HUES64 (cell line): ENCODE data around the gene NTNG1.

Experiments used
- H3K27ac ChIP-seq: 2 replicates; pipeline ENCODE4 v1.7.0; 2013; ENCODE audit warnings: low read depth, low read length, inconsistent platforms
- H3K27me3 ChIP-seq: 2 replicates; pipeline ENCODE4 v1.6.1; 2013; ENCODE audit warnings: mild to moderate bottlenecking, low read length; ENCODE audit not compliant: insufficient read depth
- H3K36me3 ChIP-seq: 2 replicates; pipeline ENCODE4 v1.6.1; 2013; ENCODE audit warnings: mild to moderate bottlenecking, low read length; ENCODE audit not compliant: insufficient read depth
- H3K4me1 ChIP-seq: 2 replicates; pipeline ENCODE4 v1.6.1; 2013; ENCODE audit warnings: mild to moderate bottlenecking, low read length, moderate library complexity; ENCODE audit not compliant: insufficient read depth
- H3K4me3 ChIP-seq: 2 replicates; pipeline ENCODE4 v1.5.1; 2013; ENCODE audit warnings: mild to moderate bottlenecking, low read length, moderate library complexity
- H3K9ac ChIP-seq: 2 replicates; pipeline ENCODE4 v1.6.1; 2013; ENCODE audit warnings: mild to moderate bottlenecking, low read depth, low read length
- H3K9me3 ChIP-seq: 2 replicates; pipeline ENCODE4 v1.6.1; 2013; ENCODE audit warnings: low read depth, low read length; ENCODE audit not compliant: insufficient read depth
- WGBS: fragments of 150-250, 120-280 bp; methylation state at CpG from one replicate; pipeline ENCODE4 v1.1.7; 2013; ENCODE audit warnings: missing lambda C conversion rate; 5-methylcytosine and 5-hydroxymethylcytosine counted together

NTNG1 gene

DNA sequence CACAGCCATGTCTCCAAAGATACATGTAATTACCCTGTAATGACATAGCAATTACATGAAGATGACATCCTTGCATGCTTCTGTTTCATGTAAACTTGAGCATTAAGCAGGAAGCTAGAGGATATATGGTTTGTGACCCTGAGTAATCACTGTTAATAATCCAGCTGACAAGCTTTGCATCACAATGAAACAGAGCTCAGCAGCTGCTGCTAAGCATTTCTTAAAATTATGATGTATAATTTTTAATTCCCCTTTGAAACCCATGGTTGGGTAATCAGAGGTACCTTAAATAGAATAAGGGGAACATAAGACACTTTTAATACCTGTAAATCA, 293.5 kb downstream of the NTNG1 start:
- Histone ChIP-seq H3K4me3 (no peak overlapping the region), H3K27me3 (no peaks in the 10 kb centered on the region), H3K9ac (no peak overlapping the region), H3K27ac (no peak overlapping the region), H3K9me3 (no peaks in the 10 kb centered on the region), H3K36me3 (no peaks in the 10 kb centered on the region), H3K4me1 (peaks cover 35% of the 10 kb centered on the region)

DNA sequence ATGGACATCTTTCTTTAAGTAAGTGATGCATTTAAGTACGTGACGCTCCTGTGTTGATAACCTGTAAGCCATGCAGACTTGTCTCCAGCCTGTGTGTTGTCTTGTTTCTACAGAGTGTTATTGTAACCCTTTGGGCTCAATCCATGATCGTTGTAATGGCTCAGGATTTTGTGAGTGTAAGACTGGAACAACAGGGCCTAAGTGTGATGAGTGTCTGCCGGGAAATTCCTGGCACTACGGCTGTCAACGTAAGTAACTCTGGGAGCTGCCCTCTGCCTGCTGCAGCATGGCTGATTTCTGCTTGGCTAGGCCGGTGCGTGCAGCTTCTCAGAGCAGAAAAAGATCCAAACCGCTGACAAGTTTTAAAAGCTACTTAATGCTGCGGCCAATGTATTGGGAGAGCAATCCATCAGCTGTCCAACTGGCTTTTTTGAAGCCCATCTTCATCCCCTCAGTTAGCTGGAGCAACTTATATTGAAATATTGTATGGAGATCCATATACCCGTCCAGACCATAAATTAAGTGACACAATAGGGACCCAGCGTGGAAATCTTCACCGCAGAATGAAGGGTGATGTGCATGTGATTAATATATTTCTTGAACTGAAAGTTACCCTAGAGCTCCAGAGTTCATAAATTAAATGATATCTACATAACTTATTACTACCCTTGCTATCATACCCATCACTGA, 295.9 kb downstream of the NTNG1 start:
- 95% methylated on average over 13 of the region's 13 CpGs for WGBS
- no peaks in the 10 kb centered on the region for H3K9me3 ChIP-seq
- H3K9ac ChIP-seq, result no peak overlapping the region
- no peaks in the 10 kb centered on the region for H3K36me3 ChIP-seq
- no peak overlapping the region for H3K27ac ChIP-seq
- H3K4me1 ChIP-seq, result peaks cover 29% of the 10 kb centered on the region
- H3K27me3 ChIP-seq, result no peaks in the 10 kb centered on the region
- no peak overlapping the region for H3K4me3 ChIP-seq

DNA sequence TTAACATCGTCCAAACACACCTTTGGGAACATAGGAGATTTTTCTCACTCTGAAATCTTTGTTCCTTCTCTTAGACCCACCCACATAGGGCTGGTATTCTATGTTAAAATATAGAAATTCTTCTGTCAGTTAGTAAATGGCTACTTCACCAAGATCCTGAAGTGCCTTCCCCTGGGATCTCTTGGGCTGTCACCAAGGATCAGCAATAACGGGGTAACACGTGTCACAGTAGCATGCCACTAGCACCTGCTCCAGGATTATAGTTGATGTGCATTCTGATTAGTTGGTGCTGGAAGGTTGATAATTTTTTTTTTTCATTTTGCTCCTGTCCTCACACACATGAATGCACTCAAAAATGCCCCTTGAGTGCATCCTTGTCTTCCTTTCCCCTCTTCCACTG, 298.7 kb downstream of the NTNG1 start:
- H3K9ac ChIP-seq, result no peak overlapping the region
- no peaks in the 10 kb centered on the region for H3K27me3 ChIP-seq
- no peaks in the 10 kb centered on the region for H3K36me3 ChIP-seq
- H3K4me1 ChIP-seq, result peaks cover under 1% of the 10 kb centered on the region; the same call in 1 of the 2 replicates
- no peak overlapping the region for H3K27ac ChIP-seq
- H3K4me3 ChIP-seq, result no peak overlapping the region
- 96% methylated on average over 2 of the region's 3 CpGs for WGBS
- H3K9me3 ChIP-seq, result no peaks in the 10 kb centered on the region

DNA sequence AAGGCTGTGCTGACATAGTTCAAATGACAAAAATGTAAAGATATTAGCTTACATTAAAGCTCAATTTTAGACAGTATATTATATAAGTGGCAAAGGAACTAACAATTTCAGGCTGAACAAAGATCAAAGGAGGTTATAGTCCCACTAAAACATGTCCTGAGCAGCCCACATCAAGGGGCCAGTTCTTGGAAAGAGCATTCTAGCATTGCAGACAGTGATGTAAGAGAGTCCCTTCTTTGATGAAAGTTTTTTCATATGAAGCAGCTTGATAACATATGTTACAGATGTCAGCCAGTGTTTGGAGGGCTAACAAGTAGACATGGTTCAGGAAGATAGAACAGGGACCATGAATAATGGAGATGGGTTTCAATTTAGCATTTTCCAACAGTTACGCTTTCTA, 301.7 kb downstream of the NTNG1 start:
- no peak overlapping the region for H3K4me3 ChIP-seq
- H3K36me3 ChIP-seq, result no peaks in the 10 kb centered on the region
- no peaks in the 10 kb centered on the region for H3K9me3 ChIP-seq
- 91% methylated on average over 1 of the region's 1 CpG for WGBS
- H3K4me1 ChIP-seq, result no peaks in the 10 kb centered on the region
- no peak overlapping the region for H3K9ac ChIP-seq
- no peak overlapping the region for H3K27ac ChIP-seq
- H3K27me3 ChIP-seq, result no peaks in the 10 kb centered on the region

DNA sequence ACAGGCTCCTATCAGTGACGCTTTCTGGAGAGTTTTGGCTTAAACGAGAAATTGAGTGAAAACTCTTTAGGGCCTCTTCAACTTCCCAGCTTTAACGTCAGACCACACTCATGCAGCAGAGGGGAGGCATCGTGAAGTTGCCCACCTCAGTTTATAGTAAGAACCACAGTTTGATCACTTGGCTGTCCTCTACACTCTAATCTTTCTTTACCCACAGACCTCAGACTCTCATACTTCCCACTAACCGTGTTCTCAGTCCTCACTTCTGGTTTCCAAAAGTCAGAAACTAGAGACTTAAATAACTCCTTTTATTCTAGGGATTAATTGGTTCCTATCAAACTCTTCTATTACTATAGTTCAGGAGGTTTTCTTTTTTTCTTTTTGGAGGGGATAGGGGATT, 302.2 kb downstream of the NTNG1 start:
- H3K36me3 ChIP-seq, result no peaks in the 10 kb centered on the region
- no peak overlapping the region for H3K4me3 ChIP-seq
- WGBS, result 91% methylated on average over 5 of the region's 5 CpGs
- H3K27ac ChIP-seq, result no peak overlapping the region
- no peak overlapping the region for H3K9ac ChIP-seq
- H3K4me1 ChIP-seq, result no peaks in the 10 kb centered on the region
- H3K9me3 ChIP-seq, result no peaks in the 10 kb centered on the region
- H3K27me3 ChIP-seq, result no peaks in the 10 kb centered on the region

DNA sequence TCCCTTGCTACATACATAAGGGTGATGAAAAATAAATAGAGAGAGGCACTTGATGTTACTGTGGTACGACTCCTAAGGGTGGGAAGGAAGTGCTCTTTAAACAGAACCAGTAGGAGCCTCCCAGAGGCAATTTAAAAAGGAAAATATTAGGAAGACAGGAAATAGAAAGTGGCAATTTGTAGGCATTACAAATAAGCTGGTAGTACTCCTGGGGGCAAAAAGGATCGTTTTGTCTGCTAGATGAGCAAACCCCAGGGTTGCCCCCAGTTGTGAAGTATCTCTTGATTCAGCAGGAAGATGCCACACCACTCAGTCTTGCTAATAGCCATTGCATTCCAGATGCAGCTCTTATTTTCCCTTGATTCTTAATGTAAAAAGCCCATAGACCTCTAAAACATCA, 303.0 kb downstream of the NTNG1 start:
- Histone ChIP-seq H3K9me3 (no peaks in the 10 kb centered on the region), H3K36me3 (no peaks in the 10 kb centered on the region), H3K9ac (no peak overlapping the region), H3K27ac (no peak overlapping the region), H3K27me3 (no peaks in the 10 kb centered on the region), H3K4me1 (peaks cover 2% of the 10 kb centered on the region; the same call in 1 of the 2 replicates), H3K4me3 (no peak overlapping the region)
- WGBS, result 87% methylated on average over 2 of the region's 2 CpGs

DNA sequence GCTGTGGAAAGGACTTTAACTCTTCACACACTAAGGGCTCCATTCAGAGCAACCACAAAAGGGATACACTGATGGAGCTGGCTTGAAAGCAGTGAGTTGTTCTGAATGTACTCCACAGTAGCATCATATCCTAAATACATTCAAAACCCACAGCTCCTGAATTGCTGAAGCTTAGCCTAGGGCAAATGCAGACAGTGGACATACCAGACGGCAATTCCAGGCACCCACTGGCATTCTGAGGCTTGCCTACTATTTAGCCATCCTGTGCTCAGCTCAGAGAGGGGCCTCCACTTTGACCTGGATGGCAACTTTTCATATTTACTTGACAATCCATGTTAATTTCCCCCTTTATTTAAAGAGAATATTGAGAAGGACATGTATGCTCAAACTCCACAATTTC, 303.5 kb downstream of the NTNG1 start:
- H3K4me1 ChIP-seq, result peaks cover 7% of the 10 kb centered on the region; the same call in 1 of the 2 replicates
- H3K9ac ChIP-seq, result no peak overlapping the region
- 92% methylated on average over 1 of the region's 1 CpG for WGBS
- no peaks in the 10 kb centered on the region for H3K9me3 ChIP-seq
- no peaks in the 10 kb centered on the region for H3K36me3 ChIP-seq
- H3K27me3 ChIP-seq, result no peaks in the 10 kb centered on the region
- no peak overlapping the region for H3K27ac ChIP-seq
- H3K4me3 ChIP-seq, result no peak overlapping the region

DNA sequence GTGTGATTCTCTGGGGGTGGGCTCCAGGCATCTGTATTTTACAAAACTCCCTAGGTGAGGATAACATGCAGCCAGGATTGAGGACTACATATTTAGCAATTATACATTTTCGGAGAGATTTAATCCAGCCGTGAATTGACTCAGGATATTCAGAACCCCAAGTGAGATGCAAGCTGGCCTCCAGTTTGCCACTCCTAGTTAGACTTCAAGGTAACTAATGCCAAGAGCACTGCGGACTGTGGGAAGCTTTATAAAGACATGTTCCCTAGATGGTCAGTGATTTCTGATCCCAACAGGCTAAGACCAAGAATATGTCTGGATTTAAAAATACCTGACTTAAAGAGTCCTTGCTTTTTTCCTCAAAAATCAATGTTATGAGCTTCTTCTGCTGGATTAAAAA, 308.5 kb downstream of the NTNG1 start:
- Histone ChIP-seq H3K4me3 (no peak overlapping the region), H3K27me3 (no peaks in the 10 kb centered on the region), H3K36me3 (no peaks in the 10 kb centered on the region), H3K9ac (no peak overlapping the region), H3K27ac (no peak overlapping the region), H3K9me3 (no peaks in the 10 kb centered on the region), H3K4me1 (peaks cover 10% of the 10 kb centered on the region; the same call in 1 of the 2 replicates)
- WGBS, result 93% methylated on average over 3 of the region's 3 CpGs

DNA sequence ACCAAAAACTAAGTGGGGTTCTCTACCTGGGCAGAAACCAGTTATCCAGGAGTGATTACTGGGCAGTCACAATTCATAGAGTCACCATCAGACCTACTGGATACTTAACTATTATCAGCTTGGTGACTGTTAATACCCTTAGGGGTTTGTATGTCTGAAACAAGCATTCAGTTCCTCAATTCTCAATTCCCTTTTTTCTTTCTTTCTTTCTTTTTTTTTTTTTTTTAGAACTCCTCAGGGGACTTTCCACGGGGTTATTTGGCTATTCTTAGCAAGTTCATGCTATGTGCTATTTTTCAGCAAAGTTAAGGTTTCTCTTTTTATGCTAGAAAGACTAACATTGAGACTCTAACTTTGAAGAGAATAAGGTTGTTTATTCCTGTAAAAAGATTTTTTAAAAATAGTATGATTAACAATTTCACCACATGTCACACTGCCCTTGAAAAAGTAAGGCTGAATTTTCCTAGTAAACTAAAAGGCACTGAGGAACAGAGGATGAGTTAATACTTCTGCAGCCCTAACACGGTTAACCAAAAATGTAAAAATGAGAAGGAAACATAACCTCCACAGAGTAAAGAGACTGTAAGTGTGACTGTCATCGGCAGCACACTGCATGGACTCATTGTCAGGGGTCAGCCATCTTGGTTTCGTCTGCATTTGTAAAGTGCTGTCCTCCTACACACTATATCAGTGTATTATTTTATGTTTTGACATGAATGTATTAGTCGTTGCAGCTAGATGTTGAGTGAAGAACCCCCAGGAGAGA, 310.2 kb downstream of the NTNG1 start:
- no peak overlapping the region for H3K27ac ChIP-seq
- no peak overlapping the region for H3K9ac ChIP-seq
- H3K9me3 ChIP-seq, result no peaks in the 10 kb centered on the region
- H3K4me3 ChIP-seq, result no peak overlapping the region
- no peaks in the 10 kb centered on the region for H3K27me3 ChIP-seq
- no peaks in the 10 kb centered on the region for H3K36me3 ChIP-seq
- H3K4me1 ChIP-seq, result peaks cover 10% of the 10 kb centered on the region; the same call in 1 of the 2 replicates
- WGBS, result 84% methylated on average over 4 of the region's 5 CpGs

DNA sequence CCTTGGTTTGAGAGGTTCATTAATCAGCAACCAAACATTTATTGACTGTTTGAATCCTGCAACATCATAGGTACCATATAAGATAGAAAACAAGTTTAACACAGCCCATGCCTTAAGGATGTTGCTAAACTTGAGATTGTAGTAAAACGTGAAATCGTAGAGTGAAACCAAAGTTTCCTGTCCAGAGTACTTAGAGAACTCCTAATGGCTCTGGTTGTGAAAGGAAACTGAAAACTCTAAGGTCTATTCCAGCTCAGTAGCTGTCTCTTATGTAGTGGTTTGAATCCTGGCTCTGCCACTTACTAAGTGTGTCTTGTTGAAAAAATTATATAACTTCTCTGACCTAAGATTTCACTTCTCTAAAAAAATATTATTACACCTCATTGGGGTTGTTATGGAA, 310.9 kb downstream of the NTNG1 start:
- 98% methylated on average over 2 of the region's 2 CpGs for WGBS
- Histone ChIP-seq H3K4me1 (peaks cover 10% of the 10 kb centered on the region; the same call in 1 of the 2 replicates), H3K9me3 (no peaks in the 10 kb centered on the region), H3K9ac (no peak overlapping the region), H3K36me3 (no peaks in the 10 kb centered on the region), H3K27me3 (no peaks in the 10 kb centered on the region), H3K4me3 (no peak overlapping the region), H3K27ac (no peak overlapping the region)

DNA sequence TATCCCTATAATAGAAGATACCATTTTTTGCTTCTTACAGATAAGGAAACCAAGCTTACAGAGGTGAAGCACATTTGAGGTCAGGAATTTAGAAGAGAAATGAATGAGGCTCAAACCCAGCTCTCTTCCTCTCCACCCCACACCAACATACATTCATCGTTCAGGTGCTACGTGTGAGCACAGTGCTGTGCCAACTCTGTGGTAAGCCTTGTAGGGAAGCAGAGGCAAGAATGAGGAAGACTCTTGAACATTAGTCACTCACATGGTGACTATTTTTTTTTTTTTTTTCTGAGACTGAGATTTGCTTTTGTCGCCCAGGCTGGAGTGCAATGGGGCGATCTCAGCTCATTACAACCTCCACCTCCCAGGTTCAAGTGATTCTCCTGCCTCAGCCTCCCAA, 314.0 kb downstream of the NTNG1 start:
- H3K27ac ChIP-seq, result no peak overlapping the region
- no peak overlapping the region for H3K4me3 ChIP-seq
- no peak overlapping the region for H3K9ac ChIP-seq
- no peaks in the 10 kb centered on the region for H3K27me3 ChIP-seq
- no peaks in the 10 kb centered on the region for H3K36me3 ChIP-seq
- H3K9me3 ChIP-seq, result no peaks in the 10 kb centered on the region
- WGBS, result 79% methylated on average over 4 of the region's 4 CpGs
- no peaks in the 10 kb centered on the region for H3K4me1 ChIP-seq
